Muscle of arm (tissue), 14 donors: ENCODE measurements around the gene C1QL3. TPM values are rescaled to one million over a fixed set of nuclear protein-coding genes. Genes with fewer than 3 reads are reported as not detected.

ENCODE experiments used
- DNase-seq: peaks from one replicate; pipeline ENCODE4 v3.0.0-alpha.2; 2013
- long read RNA-seq, 11 donors: transcript quantifications; one replicate each; lab custom pipeline, GENCODE V29; 2026
- polyA plus RNA-seq, 12 donors: library from polyadenylated mRNA; unstranded; fragments of 120-200 nt; gene quantifications; one replicate each; pipeline ENCODE4 v1.2.1, GENCODE V29; 2013; ENCODE audit not compliant: insufficient read length in 12 of 12

The C1QL3 gene
- 1 to 10 TPM in 1 of 12 donors, under 1 TPM in 9, not detected in 2; 0.07 to 1.4 (median 0.56) TPM for polyA plus RNA-seq
- long read RNA-seq, donor 1 = 0 reads
- long read RNA-seq, donor 2 = 0 reads
- long read RNA-seq, donor 3 = 0 reads
- long read RNA-seq, donor 4 = 0 reads
- long read RNA-seq, donor 5 = 0 reads
- long read RNA-seq, donor 6 = 0 reads
- long read RNA-seq, donor 7 = 0 reads
- long read RNA-seq, donor 8, partial matches to known transcripts = 0 of 1 reads
- long read RNA-seq, donor 8, other reads (novel, unspliced or antisense) = 0 of 1 reads
- long read RNA-seq, donor 9 = 0 reads
- long read RNA-seq, donor 10 = 0 reads
- long read RNA-seq, donor 11 = 0 reads

DNA sequence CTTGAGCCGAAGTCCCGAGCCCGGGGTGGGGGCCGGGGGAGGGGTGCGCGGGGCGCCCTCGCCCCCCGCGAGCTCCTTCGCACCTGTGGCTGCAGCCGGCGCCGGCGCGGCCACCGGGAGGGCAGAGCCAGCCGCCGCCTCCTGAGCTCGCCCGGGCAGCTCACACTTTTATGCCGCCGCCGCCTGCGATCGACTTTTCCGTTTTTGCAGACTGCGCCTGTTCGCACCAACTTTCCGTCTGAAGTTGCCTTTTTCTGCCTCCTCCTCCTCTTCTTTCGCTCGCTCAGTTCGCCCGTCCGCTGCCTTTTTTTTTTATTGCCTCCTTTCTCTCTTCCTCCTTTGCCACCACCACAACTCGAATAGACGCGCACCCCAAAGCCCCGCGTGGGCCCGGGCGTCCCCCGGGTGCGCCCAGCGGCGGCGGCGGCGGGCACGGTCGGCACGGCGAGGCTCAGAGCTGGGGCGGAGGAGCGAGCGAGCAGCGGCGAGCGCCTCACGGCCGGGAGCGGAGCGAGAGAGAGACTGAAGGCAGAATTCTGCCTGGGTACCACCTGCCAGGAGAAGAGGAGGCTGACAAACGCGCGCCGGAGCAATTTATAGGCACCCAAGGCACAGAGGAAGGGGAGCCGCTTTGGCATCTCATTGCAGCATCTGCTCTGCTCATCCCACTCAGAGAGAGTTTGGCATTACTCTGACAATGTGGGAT, at the start of gene C1QL3:
Gene C1QL3 (minus strand): TSS at position 569 of the 706 bp plus-strand sequence. CDS start 814 bp downstream, outside the sequence.
- no peak for DNase-seq

DNA sequence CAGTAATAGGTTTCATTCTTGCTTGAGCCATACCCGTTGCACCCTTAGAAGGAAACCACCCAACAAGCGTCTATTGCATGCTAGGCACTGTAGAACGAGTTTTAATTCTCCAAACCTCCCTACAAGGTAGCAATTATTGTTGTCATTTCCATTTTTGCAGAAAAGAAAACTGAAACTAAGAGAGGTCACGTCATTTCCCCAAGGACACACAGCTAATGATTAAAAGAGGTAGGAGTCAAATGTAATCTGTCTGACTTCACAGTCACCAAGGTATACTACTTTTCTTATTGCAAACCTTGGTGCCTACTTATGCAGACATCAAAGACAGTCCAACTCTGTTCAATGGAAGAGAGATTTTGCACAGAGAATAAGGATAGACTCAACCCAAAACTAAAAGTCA, 49.1 kb upstream of the C1QL3 start:
- DNase-seq = no peak

DNA sequence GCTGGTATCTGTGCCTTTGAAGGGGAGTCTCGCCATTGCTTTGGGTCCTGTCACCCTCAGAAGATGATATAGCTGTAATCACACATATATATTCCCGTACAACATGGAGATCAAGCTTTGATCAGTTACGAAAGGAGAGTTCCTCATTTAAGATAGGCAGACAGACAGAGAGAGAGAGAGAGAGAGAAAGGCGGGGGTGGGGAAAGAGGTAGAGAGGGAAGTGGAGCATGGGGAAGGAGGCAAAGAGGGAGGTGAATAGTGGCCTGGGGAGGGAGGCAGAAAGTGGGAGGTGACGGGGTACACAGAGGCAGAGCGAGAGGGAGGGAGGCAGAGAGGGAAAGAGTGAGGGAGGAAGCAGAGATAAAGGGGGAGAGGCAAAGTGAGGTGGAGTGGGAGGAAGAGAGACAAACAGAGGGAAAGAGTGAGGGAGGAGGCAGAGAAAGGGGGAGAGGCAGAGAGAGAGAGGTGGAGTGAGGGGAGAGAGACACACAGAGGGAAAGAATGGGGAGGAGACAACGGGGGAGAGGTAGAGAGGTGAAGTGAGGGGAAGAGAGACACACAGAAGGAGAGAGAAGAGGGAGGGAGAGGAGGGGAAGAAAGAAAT, 44.6 kb upstream of the C1QL3 start:
- no peak for DNase-seq

DNA sequence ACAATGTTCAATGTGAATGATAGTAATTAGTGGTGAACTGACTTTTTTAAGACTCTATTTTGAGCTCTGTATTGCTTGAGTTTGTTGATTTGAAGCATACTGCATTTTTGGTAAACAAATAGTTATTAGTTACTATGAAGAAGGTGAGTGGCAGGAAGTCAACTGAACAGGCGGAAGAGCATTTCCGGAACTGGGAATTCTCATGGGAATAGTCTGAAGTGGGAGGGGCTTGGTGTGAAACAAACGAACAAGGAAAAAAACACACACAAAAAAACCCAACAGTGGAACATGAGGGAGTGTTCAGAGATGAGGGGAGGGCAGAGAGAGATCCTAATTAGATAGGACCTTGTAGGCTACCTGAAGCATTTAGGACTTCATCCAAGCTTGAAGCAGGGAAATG, 43.9 kb upstream of the C1QL3 start:
- no peak for DNase-seq

DNA sequence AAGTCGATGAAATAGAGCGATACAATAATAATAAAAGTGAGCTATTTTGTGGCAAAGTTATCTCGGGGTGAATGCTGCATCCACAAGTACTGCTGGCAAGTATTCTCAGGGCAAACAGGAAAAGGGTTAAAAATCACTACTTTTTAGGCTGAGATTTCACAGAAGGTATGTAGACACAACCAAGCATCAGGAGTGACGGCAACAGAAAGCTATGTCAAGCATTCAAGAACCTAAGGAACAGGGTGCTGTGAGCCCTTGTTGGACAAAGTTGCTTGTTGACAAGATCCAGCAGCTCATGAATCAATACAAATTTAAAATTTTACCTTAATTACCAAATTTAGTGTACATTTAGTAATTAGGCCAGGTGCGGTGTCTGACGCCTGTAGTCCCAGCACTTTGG, 41.2 kb upstream of the C1QL3 start:
- no peak for DNase-seq

DNA sequence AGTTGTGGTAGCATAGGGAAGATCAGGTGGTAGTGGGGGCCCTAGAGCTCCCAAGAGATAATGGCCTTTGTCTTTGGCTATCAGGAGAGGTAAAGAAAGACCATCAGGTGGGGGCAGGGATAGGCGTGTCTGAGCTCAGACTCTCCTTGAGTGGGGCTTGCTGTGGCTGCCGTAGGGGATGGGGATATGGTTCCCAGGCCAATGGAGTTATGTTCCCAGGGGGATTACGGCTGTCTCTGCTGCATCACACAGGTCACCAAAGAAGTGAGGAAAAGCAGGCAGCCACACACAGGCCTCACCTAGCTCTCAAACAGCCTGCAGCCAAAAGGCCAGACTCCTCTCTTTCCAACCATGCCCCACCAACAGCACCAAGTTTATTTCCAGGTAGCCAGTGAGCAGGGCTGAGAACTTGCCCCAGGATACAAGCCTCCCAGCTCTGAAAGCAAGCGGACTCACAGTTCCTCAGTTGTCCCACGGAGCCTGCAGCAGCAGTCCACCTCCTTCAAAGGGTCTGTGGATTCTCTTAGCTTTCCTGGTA, 37.6 kb upstream of the C1QL3 start:
- no peak for DNase-seq

DNA sequence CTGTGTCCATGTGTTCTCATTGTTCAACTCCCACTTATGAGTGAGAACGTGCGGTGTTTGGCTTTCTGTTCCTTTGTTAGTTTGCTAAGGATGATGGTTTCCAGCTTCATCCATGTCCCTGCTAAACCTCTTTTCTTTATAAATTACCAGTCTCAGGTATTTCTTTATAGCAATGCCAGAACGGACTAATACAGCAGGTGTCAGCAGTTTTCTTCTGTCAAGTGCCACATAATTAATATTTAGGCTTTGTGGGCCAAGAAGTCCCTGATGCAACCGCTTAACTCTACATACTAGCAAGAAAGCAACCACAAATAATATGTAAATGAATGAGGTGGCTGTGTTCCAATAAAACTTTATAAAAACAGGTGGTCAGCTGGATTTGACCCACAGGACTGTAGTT, 26.3 kb upstream of the C1QL3 start:
- DNase-seq = no peak

DNA sequence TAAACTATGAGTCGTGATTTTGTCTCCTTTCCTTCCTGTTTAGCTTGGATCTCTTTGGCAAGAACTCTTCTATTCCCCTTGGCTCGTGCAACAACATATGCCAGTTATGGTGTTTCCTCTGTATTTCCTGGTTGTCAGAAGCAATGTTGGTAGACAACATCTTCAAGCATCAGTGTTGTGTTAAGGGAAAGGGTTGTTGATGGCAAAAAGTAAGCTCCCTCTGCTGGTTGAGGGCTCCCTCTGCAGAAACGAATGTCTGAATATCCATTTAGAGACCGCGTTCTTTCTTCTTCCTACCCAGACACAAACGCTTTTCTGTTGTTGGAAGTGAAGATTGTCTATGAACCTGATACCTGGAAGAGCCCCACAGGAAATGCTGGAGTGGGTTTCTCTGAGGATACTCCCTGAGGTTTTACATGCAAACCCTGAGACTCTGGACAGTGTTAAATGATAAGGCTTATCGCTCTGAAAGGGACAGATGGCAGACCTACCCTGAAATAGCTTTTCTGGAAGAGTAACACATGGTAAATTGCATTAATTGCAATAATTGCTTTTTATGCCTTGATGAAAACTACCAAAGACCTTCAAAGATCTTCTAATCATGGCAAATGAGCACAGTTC, 23.5 kb upstream of the C1QL3 start:
- DNase-seq = no peak

DNA sequence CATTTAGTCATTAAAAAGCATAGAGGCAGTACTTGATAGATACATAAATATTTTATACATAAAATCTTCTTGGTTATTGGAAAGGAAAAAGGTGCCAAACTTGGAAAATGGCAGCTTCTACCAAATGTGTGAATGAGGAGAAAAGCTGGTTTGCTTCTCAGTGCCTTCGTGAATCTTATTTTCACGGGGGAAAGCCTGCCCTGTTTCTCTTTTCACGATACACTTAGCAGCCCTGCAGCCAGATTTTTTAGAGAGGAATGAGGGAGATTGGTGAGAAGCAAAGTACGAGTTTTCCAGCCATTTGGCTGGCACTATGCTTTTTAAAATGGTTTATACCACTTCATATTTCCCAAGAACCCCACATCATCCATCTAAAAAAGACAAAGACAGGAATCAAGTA, 22.9 kb upstream of the C1QL3 start:
- DNase-seq = no peak

DNA sequence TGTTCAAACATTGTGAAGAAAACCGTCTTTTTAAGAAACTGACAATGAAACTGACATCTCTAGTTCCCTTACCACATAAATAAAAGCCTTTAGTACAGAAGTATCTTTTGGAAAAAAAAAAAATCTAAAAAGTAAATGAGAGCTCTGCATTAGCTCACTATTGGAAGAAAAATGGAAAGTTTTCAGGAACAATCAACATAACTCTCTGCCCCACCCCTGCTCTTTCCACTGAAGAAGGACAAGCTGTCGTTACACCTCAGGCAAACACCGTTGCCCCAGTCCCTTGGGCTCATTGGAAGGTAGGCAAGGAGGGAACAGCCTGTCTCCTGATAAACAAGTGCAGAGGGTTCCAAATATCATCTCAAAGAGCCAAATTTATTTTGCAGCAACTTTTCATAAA, 22.4 kb upstream of the C1QL3 start:
- DNase-seq = no peak

DNA sequence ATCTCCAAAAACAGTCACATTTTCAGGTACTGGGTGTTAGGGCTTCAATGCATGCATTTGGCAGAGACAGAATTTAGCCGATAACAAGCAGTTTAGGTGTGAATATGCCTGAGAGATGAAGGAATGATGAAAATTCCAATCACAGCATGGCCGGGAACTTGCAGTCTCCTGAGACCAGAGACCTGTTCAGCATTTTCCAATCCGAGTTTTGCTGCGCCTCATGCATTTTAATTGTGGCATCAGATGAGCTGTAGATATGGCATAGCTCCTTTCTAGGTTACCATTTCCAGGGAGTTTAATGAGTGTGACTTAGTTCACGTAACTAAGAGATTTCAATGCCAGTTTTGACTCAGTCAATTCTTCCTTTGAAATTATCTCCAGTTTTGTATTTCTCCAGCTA, 14.5 kb upstream of the C1QL3 start:
- no peak for DNase-seq

DNA sequence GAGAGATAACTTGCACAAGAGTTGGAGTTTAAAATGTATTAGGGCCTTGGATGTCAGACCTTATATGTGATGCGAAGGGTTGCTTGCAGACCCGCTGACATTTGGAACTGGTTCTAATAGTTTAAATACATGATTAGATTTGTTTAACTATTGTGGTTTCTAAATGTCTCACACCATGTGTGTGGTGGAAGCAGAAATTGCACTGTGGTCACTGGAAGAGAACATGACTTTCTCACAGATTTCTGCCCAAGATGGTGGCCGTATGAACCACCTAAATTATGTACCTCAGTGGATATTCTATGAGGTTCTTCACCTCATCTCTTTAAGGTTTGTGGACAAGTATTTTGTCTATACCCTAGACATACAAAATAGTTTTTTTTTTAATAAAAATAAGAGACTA, 8.2 kb upstream of the C1QL3 start:
- no peak for DNase-seq

DNA sequence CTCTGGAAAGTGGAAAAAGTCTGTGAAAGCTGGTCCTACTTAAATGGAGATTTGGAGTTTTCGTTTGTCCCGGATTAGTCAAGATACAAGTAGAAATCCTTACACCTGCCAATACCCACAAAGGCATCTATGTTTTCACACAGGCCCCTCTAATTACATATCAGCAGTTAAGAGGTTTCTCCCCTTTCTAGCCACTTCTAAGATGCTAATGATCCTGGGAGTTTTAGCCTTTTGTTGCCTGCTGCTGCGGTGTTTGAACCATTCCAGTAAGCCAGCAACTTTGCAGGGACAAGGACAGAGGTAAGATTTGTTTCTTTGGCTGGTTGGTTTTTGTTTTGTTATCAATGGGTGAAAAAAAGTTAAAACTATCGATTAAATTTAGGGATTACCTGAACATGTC, 5.8 kb upstream of the C1QL3 start:
- no peak for DNase-seq

DNA sequence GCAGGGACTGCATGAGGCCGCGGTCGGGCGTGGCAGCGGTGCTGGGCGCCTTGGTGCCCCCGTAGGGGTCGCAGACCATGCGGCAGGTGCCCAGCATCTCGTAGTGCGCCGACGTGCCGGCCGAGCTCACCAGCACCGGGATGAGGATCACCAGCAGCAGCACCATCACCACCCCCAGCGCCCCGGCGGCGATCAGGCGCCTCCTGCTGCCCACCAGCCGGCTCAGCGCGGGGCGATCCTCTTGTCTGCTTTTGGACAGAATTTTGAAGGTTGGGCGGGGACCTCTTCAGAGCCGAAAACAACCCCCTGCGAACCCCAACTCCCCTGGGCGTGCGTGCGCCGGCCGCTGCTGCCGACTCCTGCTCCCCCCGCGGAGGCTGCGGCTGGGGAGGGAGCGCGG, 779 bp downstream of the C1QL3 start:
- DNase-seq = no peak

DNA sequence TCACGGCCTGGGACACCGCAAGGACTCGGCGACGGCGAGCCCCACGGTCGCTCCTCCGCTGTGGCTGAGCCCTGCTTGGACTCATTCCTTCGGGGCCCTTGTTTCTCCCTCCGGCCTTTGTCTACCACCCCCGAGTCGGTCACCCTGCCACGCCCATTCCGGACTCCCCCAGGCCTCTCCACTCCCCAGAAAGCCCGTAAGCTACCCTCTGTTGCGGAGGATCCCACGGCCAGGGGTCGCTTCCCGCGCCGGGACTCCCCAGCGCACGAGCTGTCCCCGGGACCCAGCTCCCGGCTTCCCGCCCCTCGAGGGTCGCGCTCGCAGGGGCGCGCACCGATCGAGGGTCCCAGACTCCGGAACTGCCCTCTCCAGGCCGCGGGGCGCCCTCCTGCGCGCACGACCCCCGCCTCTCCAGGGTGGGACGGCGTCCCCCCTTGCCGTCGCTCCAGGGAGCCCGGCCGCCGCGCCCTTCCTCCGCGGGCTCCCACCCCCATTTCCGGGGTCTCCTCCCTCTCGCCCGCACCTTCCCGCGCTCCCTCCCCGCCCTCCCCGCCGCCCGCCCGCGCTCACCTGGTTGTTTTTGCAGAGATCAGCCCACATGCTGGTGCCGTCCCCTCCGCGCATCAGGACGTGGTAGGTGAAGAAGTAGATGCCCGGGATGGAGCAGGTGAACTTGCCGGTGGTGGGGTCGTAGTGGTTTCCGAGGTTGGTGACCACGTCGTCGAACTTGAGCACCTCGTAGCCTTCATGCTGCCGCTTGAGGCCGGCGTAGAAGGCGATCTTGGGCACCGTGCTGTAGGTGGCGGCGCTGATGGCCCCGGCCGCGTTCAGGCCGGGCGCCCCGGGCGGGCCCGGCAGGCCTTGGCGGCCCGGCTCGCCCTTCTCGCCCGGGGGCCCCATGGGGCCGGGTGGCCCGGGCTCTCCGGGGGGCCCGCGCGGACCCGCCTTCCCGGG, 1.5 kb downstream of the C1QL3 start:
- DNase-seq = no peak

DNA sequence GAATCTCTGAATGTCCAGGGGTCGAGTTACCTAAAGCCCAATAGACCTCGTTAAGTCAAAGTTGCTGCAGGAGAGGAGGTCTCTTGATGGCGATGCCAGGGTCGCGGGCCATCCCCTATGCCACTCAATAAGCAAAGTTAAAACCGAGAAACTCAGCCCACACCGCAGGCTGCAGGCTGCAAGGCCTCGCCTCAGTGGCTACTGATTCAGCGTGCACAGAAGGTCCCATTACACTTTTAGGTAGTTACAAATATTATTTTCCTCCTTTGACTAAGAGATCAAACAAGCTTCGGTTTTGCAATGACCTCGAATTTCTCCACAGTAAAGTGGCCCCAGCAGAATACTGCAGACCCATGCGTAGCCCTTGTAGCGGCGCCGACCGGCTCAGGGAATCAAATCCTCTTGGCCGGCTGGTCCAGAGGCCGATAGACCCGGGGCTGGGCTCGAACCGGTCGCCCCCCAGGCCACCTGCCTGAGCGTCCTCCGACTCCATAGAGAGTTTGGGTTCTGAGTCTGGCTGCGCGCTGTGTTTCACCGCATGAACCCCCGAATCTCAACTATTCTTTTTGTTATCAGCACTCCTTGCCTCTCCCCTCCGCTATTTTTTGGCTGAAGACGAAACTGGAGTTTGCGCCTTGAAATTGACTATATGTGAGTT, 2.3 kb downstream of the C1QL3 start:
- DNase-seq = no peak

DNA sequence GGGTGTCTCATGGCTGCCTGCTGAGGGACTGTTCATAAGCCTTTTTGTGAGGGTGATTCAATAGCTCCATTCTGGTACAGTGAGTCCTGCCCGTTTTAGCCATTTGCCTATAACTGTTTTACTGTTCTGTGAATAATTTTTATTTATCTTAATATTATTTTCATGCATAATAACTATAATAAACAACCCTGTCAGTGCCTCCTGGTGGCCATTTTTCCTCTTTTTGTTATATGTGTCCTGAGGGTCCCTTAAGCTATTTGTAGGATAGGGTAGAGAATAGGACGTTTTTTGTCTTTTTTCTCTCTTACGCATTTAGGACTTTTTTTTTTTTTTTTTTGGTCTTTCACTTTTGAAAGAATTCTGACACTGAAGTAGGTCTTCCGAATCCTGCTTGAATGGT, 2.9 kb downstream of the C1QL3 start:
- DNase-seq = no peak

DNA sequence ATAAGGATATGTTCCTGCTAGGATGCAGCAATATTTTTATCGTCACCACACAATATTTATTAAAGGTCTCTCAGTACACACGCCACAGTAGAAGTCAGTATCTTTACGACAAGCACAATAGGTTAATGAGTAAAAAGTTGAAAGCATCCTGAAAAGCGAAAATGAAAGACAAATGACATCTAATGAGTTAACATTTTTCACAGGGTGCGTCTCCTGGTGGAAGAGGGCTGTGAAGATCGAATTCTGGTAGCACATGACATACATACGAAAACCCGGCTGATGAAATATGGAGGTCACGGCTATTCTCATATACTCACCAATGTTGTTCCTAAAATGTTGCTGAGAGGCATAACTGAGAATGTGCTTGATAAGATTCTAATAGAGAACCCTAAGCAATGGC, 10.8 kb downstream of the C1QL3 start:
- no peak for DNase-seq

DNA sequence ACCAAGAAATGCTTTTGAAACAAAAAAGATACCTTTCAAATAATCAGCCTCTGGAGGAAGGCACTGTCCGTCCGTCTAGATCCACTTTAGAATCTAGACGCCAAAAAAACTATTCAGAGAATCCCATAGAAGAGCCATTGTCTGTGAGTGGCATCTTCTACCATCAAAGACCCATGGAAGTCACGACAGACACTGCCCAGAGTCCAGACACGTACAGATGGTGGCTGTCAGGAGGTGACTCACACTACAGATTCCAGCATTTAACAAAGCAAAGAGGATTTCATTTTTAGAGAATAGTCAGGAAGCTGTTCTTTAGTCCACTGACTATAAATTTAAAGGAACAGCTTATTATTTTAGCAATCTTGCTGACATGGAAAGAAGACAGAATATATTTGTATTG, 11.7 kb downstream of the C1QL3 start:
- no peak for DNase-seq

DNA sequence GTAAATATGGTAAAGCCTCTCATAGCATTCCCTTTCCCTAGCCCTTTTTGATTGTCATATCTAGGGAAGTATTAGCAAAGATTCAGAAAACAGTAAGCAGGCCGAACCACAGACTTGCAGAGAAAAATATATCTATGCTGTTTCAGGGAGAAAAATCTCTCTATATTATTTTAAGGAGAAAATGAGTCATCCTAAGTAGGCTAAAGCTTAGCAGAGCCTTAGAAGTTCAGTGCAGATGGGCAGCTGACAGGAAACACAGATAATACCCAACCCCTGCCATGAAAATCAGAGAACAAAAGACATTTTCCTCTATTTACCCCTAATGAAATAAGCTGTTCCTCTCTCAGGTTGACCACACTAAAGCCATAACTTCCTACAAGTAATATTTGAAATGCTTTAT, 16.5 kb downstream of the C1QL3 start:
- DNase-seq = no peak

DNA sequence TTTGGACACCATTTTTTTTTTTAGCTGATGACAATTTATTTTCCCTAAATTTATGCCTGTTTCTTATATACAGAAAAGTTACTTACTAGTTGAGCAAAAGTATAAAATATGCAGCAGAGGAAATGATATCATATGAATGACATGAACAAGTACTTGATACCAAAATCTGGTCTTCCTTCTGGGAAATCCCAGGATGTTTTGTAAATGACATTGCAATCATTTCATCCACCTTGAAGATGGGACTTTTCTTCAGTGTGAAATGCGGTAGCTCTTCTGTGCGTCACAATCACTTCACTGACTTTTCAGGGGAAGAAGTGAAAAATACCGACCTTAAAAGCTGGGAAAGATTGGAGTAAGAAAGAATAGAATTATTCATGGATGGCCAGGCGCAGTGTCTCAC, 23.8 kb downstream of the C1QL3 start:
- DNase-seq = no peak
